A549 treated with Mapracorat at 1 μM for 4 hours (cell line): ENCODE results near the gene EFNB2. TPM values are rescaled to one million over a fixed set of nuclear protein-coding genes. Genes with fewer than 3 reads are reported as not detected.

Experiments
- total RNA-seq: library from RNA; stranded (reverse); fragments of 200-300 nt; extraction: Qiagen RNA extraction; gene quantifications from 5 replicates; pipeline ENCODE4 v1.2.3, GENCODE V29; 2022

The EFNB2 gene
- total RNA-seq: 4.3 to 4.8 TPM (median 4.6 TPM) in 5 replicates

GRCh38 chr13:106535552-106536243 is at the start of gene EFNB2:
Gene EFNB2 (minus strand): TSS chr13:106535662. CDS start chr13:106534964, 698 bp downstream.

GRCh38 chr13:106567474-106568298 is 32.2 kb upstream of the EFNB2 start, which contains the start of gene ARGLU1:
Gene ARGLU1 (minus strand): TSS chr13:106568137. CDS start chr13:106567919, 218 bp downstream.

Other genes with a start within 250 kb of the EFNB2 start
- 32.8 to 40.9 TPM (median 37.3 TPM) in 5 replicates for gene ARGLU1, start 32.5 kb upstream of the EFNB2 start, total RNA-seq